A673 (cell line): ENCODE data around the gene ACSF2.
"Not testable (repeated sequence)": the region's sequence is repeated elsewhere in the genome, so short reads cannot be mapped to it uniquely, and the experiment has no call there.

Experiments
- CTCF ChIP-seq: fragments of 300-800, 200-600 bp; sonication (generic); conservative IDR thresholded peaks from 2 replicates; pipeline ENCODE4 v1.5.1; 2017; ENCODE audit warnings: low read depth, mild to moderate bottlenecking, antibody characterized with exemption, low read length, moderate library complexity, mixed read lengths
- EZH2 ChIP-seq: fragments of 200-600 bp; sonication (generic); IDR thresholded peaks from 2 replicates; pipeline ENCODE4 v1.6.1; 2017; ENCODE audit warnings: borderline replicate concordance, low read depth, mild to moderate bottlenecking, mixed read lengths, antibody characterized with exemption, low read length; ENCODE audit not compliant: poor library complexity, severe bottlenecking

- not testable (repeated sequence) for TF ChIP-seq CTCF, EZH2
These were observed 2.1 kb downstream of the ACSF2 start for GRCh38 chr17:50428126-50428525.
